Hepatocyte (in vitro differentiated cells): Measurements from ENCODE around the gene RNF112.

Source experiments
- CTCF ChIP-seq: fragments of 200-600 bp; sonication (generic); IDR thresholded peaks from 2 replicates; pipeline ENCODE4 v1.5.1; 2016; ENCODE audit warnings: antibody characterized with exemption, mild to moderate bottlenecking; ENCODE audit not compliant: poor library complexity
- EZH2 ChIP-seq: fragments of 200-600 bp; sonication (generic); IDR thresholded peaks from 2 replicates; pipeline ENCODE4 v1.6.1; 2016; ENCODE audit warnings: antibody characterized with exemption, mild to moderate bottlenecking, borderline replicate concordance

- no peak for TF ChIP-seq CTCF
- no peak for TF ChIP-seq EZH2
Measured at GRCh38 chr17:19405114-19405513, 5.9 kb upstream of the RNF112 start.
